NCI-H2107 treated with DMSO at 0.1 percent for 48 hours (cell line): ENCODE results near the gene LOXL3.

Experiments
- DNase-seq: peaks from one replicate; lab custom pipeline; 2025; ENCODE audit not compliant: unreplicated experiment; lab: John Stamatoyannopoulos, UW

The LOXL3 gene

GRCh38 chr2:74553892-74554819 is at the start of gene LOXL3, which contains the start of gene DOK1:
TSS of gene LOXL3 (minus strand) at chr2:74553942. CDS start at chr2:74552634, 1,308 bp downstream.
TSS of gene DOK1 (plus strand) at chr2:74554720. CDS start at chr2:74554755, 35 bp downstream.
- peak; percentile 42 for DNase-seq

GRCh38 chr2:74602586-74603281 is 49.0 kb upstream of the LOXL3 start:
- no peak for DNase-seq

DNA sequence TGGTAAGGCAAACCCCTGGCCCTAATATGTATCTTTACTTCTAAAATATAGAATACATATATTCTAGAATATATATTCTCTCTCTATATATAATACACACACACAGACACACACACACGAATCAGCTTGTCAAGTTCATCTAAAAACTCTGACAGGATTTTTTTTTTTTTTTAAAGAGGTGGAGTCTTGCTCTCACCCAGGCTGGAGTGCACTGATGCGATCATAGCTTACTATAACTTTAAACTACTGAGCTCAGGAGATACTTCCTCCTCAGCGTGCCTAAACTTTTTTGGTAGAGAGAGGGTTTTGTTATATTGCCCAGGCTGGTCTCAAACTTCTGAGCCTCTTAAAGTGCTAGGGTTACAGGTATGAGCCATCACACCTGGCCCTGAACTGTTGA is 45.9 kb upstream of the LOXL3 start:
- no peak for DNase-seq

GRCh38 chr2:74597410-74597809 is 43.7 kb upstream of the LOXL3 start:
- DNase-seq = peak; percentile 84

DNA sequence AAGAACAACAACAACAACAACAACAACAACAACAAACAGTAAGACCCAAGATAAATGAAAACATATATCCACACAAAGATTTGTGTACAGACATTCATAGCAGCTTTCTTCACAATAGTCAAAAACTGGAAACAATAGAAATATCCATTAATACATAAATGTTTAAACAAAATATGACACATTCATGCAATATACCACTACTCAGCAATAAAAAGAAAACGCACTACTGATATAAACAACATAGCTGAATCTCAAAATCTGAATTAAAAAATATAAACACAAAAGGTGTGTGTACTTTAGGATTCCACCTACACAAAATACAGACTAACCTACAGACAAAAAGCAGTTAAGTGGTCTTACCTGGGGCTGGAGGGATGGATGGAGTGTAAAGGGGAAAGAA is 42.8 kb upstream of the LOXL3 start:
- DNase-seq = no peak

DNA sequence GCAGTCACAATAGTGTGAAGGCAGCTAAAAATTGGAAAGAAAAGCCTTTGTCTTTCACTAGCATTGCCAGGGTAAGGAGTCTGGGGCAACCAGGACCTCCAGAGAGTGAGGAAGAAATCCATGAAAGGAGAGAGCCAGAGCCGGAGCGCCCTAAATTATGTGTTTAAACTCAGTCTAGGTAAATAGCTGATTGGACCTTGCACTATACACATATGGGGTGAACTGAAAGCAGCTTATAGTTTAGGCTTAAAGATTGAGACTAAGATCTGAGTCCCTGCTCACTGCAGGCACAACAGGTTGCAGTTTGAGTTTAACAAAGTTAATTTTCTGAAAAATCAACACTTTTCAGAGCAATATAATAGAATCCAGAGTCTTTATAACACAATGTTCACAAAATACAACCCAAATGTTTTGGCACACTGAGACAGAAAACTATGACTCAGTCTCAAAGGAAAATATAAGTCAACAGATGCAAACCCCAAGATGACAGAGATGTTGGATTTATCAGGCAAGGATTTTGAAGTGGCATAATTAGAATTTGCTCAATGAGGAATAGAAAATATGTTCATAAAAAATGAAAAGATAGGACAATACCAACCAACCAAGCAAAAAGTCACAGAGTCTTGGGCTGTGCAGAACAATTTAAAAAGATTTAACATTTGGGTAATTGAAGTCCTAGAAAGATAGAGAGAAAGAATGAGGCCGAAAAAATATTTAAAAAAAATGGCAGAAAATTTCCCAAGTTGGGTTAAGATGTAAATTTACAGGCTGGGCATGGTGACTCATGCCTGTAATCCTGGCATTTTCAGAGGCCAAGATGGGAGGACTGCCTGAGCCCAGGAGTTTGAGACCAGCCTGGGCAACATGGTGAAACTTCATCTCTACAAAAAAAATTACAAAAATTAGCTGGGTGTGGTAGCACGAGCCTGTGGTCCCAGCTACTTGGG is 40.4 kb upstream of the LOXL3 start:
- no peak for DNase-seq

GRCh38 chr2:74588664-74589063 is 34.9 kb upstream of the LOXL3 start:
- DNase-seq = no peak

GRCh38 chr2:74587664-74588277 is 34.0 kb upstream of the LOXL3 start:
- DNase-seq = peak; percentile 61

DNA sequence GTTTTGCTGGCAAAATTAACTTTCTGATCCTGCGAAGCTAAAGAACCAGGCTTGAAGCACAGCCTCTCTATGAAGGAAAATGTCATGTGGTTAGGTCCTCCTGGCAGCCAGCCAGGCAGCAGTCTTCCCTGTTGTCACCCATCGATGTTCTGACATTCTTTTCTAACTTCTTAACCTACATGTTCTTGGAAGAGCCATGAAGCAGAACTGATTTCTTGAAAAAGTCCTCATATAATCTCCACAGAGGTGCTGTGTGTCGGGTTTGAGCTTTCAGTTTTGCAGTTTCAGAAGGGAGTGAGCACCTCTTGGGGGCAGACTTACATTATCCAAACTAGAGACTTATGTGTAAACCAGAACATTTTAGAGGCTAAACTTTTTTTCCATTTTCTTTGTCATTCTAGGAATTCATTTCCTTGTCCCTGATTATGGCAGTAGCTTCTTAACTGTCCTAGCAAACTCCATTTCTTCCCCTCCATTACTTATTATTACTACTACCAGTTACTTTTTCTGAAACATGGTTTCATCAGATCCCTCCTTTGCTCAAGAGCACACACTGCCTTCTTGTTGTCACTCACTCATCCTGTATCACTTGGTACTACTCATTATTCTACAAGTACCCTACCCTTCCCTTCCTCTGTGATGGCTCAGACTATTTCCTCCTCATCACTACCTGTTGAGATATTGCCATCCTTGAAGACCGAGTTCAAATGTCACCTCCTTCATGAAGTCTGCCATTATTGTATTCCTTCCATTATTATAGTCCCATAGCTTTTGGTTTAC is 31.9 kb upstream of the LOXL3 start:
- peak; percentile 4 for DNase-seq

GRCh38 chr2:74584088-74584645 is 30.4 kb upstream of the LOXL3 start:
- DNase-seq = no peak

DNA sequence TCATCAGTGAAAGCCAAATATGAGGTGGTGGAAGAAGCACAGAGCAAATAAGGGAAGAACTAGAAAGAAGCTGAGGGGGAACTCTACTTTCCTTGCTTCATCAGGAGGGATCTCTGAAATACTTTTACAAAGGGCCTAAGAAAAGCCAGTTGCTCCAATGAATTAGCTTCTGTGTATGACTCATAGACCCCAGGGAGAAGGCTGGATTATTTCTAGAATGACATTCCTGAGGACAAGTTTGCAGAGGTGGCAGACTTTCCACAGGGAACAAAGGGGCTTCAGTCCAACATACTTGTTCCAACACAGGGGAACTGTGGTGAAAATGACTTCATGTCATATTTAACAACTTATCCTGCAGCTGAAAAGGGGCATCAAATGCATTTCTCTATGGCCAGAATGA is 29.8 kb upstream of the LOXL3 start:
- DNase-seq = no peak

DNA sequence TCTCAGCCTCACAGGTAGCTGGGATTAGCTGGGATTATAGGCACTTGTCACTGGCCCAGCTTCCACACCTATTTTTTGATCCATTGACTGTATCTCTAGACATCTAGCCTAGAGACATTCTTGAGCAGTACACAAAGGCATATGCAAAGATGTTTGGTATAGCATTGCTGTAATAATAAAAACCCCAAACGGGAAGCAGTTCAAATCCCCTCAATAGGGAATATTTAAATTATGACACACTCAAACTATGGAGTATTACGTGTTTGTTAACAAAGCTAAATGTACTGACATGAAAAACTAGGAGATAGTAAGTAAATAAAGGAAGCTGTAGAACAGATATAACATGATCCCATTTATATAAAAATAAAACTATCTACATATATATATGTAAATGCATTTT is 28.4 kb upstream of the LOXL3 start:
- no peak for DNase-seq

- no peak for DNase-seq
Measured at GRCh38 chr2:74581463-74581862, 27.7 kb upstream of the LOXL3 start.

GRCh38 chr2:74578408-74578807 is 24.7 kb upstream of the LOXL3 start:
- DNase-seq = no peak

- no peak for DNase-seq
Measured at GRCh38 chr2:74577448-74577847, 23.7 kb upstream of the LOXL3 start.

- DNase-seq = no peak
Measured at GRCh38 chr2:74576863-74577229, 23.1 kb upstream of the LOXL3 start.

- peak; percentile 53 for DNase-seq
Measured at GRCh38 chr2:74576211-74576862, 22.6 kb upstream of the LOXL3 start.

GRCh38 chr2:74575320-74575719 is 21.6 kb upstream of the LOXL3 start:
- DNase-seq = no peak
